Measurements from ENCODE around the gene ATG5. TPM values are rescaled to one million over a fixed set of nuclear protein-coding genes. Genes with fewer than 3 reads are reported as not detected.

Gene ATG5
- total RNA-seq, 1 donor from 2014 or later = 32.8 TPM

- Histone ChIP-seq H3K27me3 (ENCODE audit: control insufficient read depth, insufficient read depth, low read length) (no peaks in the 10 kb centered on the region), H3K36me3 (ENCODE audit: control insufficient read depth, insufficient read depth, low read length) (no peaks in the 10 kb centered on the region), H3K4me3 (ENCODE audit: low read depth, low read length) (no peak overlapping the region)
- DNase-seq (ENCODE audit: low read depth) = no peak
- TF ChIP-seq CTCF (IDR thresholded peaks at IDR 0.05; ENCODE audit: insufficient read depth, low read length, poor library complexity, severe bottlenecking) = no peak
Measured at GRCh38 chr6:106177786-106178185, 147.8 kb downstream of the ATG5 start.

- DNase-seq (ENCODE audit: low read depth) = no peak
- no peak for TF ChIP-seq CTCF (IDR thresholded peaks at IDR 0.05; ENCODE audit: insufficient read depth, low read length, poor library complexity, severe bottlenecking)
- Histone ChIP-seq H3K27me3 (ENCODE audit: control insufficient read depth, insufficient read depth, low read length) (no peaks in the 10 kb centered on the region), H3K36me3 (ENCODE audit: control insufficient read depth, insufficient read depth, low read length) (no peaks in the 10 kb centered on the region), H3K4me3 (ENCODE audit: low read depth, low read length) (no peak overlapping the region)
Measured at GRCh38 chr6:106173124-106173879, 152.3 kb downstream of the ATG5 start.

- H3K36me3 ChIP-seq (ENCODE audit: control insufficient read depth, insufficient read depth, low read length) = no peaks in the 10 kb centered on the region
- TF ChIP-seq CTCF (IDR thresholded peaks at IDR 0.05; ENCODE audit: insufficient read depth, low read length, poor library complexity, severe bottlenecking) = no peak
- H3K4me3 ChIP-seq (ENCODE audit: low read depth, low read length) = no peak overlapping the region
- no peak for DNase-seq (ENCODE audit: low read depth)
- H3K27me3 ChIP-seq (ENCODE audit: control insufficient read depth, insufficient read depth, low read length) = no peaks in the 10 kb centered on the region
Measured at GRCh38 chr6:106170030-106170791, 155.3 kb downstream of the ATG5 start.

GRCh38 chr6:106169517-106169916, 156.0 kb downstream of the ATG5 start:
- H3K27me3 ChIP-seq (ENCODE audit: control insufficient read depth, insufficient read depth, low read length) = no peaks in the 10 kb centered on the region
- no peak for TF ChIP-seq CTCF (IDR thresholded peaks at IDR 0.05; ENCODE audit: insufficient read depth, low read length, poor library complexity, severe bottlenecking)
- H3K36me3 ChIP-seq (ENCODE audit: control insufficient read depth, insufficient read depth, low read length) = no peaks in the 10 kb centered on the region
- no peak for DNase-seq (ENCODE audit: low read depth)
- H3K4me3 ChIP-seq (ENCODE audit: low read depth, low read length) = no peak overlapping the region

GRCh38 chr6:106168097-106168888, 157.3 kb downstream of the ATG5 start:
- no peak for TF ChIP-seq CTCF (IDR thresholded peaks at IDR 0.05; ENCODE audit: insufficient read depth, low read length, poor library complexity, severe bottlenecking)
- Histone ChIP-seq H3K4me3 (ENCODE audit: low read depth, low read length) (no peak overlapping the region), H3K36me3 (ENCODE audit: control insufficient read depth, insufficient read depth, low read length) (no peaks in the 10 kb centered on the region), H3K27me3 (ENCODE audit: control insufficient read depth, insufficient read depth, low read length) (no peaks in the 10 kb centered on the region)
- DNase-seq (ENCODE audit: low read depth) = no peak
